IPS DF 19.7 (cell line): ENCODE measurements around the gene GLIS1.

ENCODE experiments used
- DNase-seq: peaks from one replicate; pipeline ENCODE4 v3.0.0-alpha.2; 2013; ENCODE audit warnings: low read depth, low spot score

Gene GLIS1

DNA sequence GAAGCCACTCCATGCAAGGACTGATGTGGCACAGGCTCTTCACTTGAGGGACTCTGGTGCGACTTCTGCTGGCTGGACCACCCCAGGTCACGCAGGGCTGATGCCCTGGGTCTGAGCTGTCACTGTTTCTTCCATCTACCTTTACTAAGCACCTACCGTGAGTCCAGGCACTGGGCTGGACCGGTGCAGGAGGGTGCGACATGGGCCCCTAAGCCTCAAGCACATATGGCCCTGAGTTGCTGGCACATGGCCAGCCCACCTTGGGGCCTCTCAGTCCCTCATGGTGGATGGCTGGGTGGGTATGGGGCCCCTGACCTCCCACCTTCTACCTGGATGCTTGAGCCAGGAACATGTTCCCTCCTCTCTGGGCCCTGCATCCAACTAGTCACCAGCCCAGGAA lies 203.7 kb downstream of the GLIS1 start:
- DNase-seq = no peak

DNA sequence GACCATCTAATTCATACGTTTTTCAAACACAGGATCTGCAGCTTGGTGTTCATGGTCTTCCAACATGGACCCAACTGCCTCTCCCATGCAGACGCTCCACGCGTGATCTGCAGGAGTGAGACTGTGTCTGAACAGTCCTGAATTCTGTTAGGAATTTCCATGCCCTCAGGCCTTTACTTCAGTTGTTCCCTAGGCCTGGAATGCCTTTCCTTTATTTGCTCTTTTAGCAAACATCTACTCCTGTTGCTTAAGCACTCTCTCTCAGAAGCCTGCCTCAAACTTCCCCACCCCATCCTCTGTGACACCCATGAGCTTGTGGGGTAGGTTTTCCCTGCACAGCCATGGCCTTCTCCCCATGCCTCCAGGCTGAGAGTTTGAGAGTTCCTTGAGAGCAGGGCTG lies 206.1 kb downstream of the GLIS1 start:
- DNase-seq = no peak

DNA sequence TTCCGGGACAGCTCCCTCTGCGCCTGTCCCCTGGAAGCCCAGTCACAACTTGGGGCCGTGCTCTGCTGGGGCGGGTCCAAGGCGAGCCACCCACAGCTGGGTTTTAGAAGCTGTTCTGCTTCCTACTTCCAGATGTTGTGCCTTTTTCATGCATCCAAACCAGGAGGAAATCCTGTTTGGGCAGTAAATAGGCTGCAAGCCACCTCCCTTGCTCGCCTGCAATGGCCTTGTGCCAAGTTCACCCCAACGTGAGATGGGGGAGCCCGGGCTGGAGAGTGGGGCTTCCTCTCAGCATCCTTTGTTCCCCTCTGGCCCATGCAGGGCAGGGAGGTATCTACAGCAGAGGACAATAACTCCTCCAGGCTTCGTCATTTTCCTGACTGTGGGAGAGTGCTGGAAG lies 206.6 kb downstream of the GLIS1 start:
- no peak for DNase-seq

DNA sequence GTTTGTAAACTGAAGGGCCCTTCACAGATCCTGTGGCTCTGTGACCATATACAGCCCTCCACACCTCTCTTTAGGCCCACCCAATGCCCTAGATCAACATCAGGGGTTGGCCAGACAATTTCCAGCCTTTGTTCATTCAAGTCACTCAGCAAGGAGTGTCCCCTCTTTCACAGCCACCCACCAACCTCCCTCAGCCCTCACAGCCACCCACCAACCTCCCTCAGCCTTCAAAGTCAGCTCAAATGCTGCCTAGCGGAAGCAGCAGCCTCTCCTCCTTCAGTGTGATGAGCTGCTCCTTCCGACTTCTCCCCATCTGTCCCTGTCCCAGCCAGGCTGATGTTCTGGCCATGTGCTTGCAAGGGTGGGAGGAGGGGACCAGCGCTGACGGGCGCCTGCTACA lies 208.4 kb downstream of the GLIS1 start:
- DNase-seq = no peak

DNA sequence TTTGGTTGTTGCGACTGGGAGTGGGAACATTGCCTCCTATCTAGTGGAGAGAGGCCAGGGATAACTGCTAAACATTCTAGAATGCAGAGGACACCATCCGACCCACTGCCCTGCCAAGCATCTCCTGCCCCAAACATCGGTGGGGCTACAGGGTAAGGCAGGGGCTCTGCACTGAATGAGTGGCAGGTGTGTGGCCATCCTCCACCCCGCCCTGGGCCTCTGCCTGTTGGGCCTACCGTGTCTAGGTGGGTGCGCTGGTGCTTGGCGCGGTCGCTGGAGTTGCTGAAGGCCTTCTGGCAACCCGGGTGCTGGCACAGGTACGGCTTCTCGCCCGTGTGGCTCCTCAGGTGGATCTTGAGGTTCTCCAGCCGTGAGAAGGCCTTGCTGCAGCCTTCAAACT lies 209.4 kb downstream of the GLIS1 start:
- DNase-seq = no peak

DNA sequence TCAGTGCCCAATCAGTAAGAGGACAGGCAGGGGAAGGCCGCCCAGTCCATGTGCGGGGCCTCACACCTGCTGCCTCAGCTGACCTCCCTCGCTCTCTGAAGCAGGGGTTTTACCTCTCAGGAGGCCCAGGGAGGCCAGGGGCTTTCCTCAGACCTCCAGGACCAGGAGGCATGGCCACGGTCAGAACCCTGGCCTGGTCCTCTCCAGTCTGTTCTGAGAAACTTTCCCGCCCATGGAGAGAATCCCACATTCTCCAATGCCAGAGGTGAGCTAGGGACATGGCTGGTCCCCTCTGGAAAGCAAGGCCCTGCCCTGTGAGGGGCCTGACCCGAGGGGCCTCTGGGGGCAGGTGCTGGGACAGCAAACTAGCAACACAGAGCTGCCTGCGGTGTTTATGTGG lies 211.6 kb downstream of the GLIS1 start:
- DNase-seq = no peak

DNA sequence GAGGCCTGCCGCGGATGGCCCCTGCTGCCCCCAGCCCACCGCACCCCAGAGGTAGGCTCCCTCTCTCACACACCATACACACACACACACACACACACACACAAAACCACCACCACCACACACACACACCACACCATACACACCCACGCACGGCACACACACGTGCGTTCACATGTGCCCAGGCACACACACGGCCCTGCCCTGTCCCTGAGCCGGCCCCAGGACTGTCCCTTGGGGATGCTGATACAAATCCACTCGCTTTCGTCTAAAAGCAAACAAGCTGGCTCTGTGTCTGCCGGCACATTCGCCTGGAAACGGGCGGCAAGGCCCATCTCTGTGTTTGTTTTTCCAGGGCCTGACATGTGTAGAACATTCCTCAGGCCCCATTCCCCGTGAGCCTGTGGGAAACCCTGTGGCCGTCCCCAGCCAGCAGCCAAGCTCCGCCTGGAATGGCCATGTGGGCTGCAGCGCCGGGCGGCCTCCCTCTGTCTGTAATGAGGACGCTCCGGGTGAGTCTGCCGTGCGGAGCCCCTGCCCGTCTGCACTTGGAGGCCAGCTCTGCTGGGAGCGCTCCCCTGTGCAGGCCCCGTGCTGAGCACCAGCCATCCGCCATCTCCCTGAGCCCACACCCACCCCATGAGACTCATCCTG lies 212.4 kb downstream of the GLIS1 start:
- no peak for DNase-seq

DNA sequence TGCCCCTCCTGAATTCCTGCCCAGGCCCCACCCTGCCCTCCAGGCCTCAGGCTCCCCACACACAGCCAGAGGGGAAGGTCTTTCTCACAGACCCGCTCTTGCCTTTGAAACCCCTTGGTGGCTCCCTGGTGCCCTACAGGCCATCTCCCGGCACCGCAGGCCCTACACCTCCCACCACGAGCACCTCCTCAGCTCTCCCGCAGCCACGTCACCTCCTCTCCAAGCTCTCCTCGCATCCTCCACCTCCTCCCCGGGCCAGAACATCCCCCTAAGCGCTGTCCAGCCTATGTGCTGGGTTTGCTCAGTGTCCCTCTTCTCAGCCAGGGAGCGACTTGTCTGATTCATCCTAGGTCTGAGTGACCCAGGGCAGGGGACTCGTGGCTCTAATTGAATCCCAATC lies 213.4 kb downstream of the GLIS1 start:
- no peak for DNase-seq

DNA sequence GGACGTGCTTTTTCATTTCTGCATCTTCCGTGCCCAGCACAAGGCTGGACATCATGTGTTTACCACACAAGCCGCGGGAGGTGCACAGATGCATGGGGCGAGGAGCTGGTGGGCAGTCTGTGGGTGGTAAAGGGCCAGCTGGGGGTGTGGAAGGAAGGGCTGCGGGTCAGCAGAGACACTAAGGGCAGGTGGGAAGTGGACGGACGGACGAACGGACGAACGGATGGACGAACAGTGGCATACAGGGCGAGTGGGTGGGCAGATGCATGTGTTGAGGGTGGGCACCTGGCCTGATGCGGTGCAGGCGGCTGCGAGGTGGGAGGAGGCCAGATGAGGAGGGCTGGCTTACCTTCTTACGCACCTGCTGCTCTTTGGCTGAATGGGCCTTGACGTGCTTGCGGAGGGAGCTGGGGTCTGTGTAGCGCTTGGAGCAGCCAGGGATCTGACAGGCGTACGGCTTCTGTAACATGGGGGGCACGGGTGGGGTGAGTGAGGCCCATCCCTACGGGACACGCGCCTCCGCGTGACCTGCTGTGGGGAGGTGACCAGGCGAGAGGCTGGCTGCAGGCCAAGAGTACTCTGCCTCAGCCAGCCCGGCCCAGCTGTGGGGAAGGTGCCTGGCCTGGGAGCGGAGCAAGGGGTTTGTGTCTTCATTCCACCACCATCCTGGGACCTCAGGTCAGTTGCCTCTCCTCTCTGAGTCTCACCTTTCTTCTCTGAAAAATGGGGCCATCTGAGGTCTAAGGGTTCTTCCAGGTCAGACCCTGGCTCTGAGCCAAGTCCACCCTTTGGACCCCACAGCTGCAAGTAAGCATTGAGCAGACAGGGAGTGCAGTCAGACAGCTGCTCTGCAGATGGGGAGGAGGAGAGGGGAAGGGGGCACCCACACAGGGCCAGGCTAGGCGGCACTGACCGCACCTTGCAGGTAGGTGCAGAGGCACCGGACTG lies 214.3 kb downstream of the GLIS1 start:
- DNase-seq = no peak

DNA sequence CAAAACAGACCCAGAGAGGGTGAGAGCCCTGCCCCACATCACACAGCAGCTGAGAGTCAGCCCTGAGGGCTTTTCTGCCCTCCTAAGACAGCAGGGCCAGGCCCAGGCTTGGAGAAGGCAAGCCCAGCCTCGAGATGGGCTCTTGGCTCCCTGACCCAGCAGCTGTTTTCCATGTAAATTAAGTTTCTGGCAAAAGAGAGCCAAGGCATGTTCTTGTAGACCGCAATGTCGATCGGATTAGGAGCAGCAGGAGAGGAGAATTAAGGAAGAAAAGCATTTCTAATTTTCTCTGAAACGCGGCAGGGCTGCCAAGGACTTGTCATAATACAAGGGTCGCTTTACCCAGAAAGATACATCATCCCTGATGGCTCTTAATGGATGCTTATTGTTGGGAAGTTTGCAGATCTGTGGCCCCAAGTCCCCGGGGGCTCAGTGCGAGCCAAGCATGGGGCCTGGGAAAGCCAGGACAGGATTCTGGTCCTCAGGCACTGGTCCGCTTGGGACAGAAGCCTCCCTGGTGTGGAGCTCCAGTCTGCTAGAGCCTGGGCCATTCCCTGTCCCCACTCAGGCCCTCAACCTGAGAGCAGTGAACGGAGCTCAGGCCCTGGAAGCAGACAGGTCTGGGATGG lies 216.9 kb downstream of the GLIS1 start:
- DNase-seq = no peak

DNA sequence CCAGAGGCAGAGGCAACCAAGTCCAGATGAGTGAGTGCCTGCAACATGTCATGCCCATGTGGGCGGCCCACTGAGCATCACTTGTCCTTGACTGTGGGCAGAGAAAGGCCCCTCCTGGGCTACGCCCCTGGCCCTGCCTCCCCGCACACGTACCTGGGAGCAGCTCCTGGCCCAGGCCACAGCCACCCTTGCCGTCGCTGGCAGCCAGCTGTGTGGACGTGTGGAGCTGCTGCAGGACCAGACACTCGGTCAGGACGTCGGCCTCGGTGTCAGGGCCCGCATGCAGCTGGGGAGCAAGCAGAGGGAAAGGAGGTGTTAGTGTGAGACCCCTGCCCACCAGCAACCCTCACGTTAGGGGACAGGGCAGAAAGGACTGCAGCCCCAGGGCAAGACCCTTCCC lies 218.5 kb downstream of the GLIS1 start:
- no peak for DNase-seq

DNA sequence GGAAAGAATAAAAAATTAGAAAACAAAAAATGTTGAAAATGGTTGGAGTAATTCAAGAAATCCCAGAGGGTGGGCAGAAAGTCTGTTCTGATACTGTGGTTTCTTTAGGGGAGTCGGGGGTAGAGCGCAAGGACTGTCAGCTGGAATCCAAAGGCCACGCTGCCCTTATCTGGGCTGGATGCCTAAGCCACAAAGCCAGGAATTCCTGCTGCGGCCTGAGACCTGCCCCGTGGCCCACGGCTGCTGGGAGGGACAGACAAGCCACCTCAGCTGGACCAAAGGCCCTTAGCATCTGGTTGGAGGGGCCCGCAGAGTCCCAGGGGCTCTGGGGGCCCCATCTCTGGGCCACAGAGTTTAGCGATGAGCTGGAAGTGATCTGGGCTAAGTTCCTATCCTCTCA lies 219.5 kb downstream of the GLIS1 start:
- no peak for DNase-seq

DNA sequence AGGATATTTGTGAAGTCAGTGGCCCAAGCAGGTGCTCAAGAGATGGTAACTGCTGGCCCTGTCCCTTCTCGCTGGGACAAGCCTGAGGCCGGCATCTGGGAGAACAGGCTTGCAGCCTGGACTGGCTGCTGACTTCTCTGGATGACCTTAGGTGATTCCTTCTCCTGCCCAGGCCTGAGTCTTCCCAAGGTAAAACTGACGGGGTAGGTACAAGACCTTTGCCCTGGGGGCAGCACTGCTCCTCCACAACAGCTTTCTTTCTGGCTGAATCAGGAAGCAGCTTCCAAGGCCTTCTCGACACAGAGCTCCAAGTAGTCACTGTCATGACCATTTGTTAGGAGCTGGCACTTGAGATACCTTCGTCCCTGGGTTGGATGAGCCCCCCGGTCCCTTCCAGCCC lies 220.2 kb downstream of the GLIS1 start:
- no peak for DNase-seq

DNA sequence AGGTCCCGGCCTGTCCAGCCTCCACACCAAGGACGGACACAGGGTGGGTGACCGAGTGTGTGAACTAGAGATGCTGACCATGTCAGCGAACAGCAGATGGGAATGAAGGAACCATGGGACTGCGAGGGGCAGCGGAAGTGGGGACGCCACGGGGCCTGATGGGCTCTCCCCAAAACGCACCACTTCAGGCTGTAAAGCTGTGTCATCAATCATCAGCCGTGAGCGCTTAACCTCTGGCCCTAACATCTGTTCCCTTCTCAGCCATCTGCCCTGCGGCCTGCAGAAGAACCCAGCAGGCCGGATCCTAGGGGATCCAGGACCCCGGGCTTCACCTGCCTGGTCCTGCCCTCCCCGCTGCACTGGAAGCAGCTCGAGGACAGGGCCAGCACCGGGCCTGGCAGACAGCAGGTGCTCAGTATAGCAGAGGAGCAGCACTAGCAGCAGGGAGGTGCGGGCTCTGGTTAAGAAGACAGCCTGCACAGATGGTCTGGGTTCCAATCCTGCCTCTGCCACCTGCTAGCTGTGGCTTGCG lies 221.1 kb downstream of the GLIS1 start:
- DNase-seq = no peak

DNA sequence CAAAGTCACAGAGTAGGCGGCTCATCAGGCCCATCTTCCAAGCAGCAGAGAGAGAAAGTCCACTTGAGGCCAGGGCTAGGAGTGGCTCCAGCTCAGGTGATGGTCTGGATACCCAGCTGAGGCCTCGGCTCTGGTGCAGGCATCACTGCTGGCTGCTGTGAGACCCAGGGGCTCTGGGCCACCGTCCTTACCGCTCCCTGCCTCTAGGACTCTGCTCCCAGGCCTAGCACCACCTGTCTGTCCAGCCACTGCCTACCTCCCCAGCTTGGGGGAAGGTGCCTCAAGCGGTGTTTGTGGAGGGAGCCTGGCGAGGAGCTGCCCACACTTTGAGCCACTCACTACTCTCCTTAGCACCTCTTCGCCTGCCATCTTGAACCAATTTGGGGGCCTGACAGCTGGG lies 221.9 kb downstream of the GLIS1 start:
- DNase-seq = no peak

DNA sequence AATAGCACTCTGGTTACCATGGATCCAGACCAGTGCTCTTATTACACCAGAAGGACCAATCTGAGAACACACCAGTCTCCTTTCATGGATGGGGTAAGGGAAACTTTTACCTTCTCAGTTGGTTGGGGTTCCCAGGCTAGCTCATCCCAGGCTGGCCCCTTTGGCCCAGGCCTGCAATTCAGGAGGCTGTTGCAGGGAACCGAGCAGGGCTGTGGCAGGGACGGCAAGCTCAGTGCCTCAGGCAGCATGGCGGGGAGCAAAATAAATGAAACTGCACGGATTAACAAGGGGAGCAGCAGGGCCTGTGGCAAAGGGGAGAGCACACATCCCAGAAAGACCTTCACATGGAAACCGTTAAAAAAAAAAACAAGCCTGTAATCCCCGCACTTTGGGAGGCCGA lies 222.8 kb downstream of the GLIS1 start:
- DNase-seq = no peak

DNA sequence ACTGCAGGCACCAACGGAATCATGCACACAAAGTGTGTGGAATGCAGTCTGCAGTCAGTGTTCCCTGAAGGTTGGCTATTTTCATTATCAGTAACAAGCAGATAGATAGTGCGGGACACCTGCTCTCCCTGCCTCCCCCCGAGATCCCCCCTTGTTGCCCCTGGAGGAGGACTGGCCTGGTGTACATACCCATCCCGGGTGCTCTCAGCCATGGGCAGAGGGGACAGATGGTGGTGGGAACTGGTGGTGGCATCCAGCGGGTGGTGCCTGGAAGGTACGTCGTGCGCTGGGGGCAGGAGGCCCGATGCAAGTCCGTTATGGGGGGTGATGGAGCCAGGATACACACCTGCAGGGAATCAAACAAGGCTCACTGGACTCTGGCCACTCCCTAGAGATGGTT lies 224.5 kb downstream of the GLIS1 start:
- no peak for DNase-seq

DNA sequence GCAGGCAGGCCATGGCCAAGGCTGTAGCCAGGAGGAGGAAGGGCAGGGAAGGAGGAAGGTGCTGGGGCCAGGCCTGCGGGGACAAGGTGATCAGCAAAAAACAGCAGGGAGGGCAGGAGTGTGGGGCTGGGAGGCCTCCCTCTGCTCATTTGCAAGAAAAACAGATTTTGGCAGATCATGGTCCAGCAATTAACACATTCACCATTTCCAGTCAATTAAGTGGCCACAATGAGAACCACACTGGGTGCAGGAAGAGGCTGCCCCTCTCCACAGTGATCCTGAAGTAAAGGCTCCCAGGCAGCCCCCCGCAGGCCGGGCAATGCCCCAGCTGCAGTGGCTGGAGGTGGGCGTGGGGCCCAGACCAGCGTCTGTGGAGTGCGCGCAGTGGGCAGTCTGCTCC lies 225.1 kb downstream of the GLIS1 start:
- no peak for DNase-seq

DNA sequence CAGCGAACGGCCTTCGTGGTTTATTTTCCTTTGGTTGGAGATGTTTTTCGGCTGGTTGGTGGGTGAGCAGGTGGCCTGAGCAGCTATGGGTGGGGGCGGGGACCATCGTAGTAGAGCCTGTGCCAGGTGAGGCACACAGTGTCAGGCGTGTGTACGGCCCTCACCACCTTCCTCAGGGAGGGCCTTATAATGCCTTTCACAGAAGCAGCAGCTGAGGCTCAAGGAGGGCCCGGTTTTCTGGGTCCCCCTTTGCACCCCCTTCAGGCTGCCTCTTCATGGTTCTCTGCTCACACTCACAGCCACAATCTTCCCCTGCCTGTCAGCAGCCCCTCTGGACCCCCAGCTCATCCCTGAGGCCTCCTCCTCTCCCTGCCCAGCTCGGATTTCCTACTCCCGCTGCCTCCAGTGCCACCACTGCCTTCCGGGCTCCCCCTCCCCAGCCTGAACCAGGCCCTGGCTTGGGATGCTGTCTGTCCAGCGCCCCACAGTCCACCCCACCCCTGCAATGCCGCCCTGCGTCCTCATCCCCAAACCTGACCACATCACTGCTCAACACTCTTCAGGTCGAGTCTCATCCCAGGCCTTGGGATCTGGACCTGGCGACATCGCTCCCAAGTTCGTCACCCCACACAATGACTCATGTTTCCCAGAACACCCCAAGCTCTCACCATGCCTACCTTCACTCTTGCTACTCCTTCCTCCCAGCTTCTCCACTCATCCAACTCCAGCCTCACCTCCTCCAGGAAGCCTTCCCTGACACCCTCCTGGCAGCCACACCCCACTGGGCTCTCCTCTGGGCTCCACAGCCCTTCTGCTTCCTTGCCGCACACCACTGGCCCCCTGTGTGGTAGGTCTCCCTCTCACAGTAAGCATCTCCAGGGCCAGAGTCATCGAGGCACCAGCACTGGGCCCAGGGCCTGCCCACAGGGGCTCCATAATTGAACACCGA lies 225.9 kb downstream of the GLIS1 start:
- DNase-seq = no peak

DNA sequence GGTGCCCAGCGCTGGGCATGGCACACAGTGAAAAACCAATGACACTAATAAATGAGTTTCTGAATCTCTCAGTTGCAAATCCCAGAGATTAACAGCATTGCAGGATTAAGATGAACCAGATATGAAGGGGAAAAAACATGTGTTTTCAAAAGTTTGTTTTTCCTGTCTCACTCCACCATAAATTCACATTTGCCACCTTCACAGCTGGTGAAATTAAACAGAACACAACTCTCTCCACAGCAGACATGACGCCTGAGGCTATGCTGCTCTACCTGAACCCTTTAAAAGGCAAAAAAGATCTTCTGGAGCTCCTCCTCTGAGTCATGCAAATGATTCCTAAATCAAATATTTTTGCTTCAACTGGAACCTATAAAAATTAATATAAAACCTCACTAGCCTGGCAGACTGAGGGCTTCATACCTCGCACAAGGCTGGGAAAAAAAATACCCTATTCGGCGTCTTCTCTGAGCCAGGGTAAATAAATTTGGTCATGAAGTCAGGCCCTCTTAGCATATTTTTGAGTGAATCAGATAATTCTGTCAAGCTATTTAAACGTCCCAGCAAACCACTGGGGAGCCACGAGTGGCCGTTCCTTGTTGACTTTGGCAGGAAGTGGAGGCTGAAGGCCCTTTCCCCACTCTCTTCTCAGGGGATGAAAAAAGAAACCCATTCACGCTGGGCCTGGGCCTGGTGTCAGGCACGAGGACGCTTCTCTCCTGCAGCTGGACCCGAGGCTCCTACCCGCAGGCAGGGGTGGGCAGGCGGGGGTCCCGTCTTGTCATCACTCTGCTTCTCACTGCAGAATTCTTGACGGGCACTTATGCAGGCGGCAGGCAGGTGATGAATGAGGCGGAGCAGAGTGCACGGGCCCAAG lies 226.8 kb downstream of the GLIS1 start:
- DNase-seq = no peak
